Measurements from ENCODE around the gene MTFR1L.

- TF ChIP-seq MAX (IDR thresholded peaks at IDR 0.05): no peak
- TF ChIP-seq TEAD4 (IDR thresholded peaks at IDR 0.05): no peak
- no peak for TF ChIP-seq REST (IDR thresholded peaks at IDR 0.05; ENCODE audit: low read depth)
- no peak for TF ChIP-seq EP300 (IDR thresholded peaks at IDR 0.05; ENCODE audit: borderline replicate concordance)
- TF ChIP-seq TAF1 (IDR thresholded peaks at IDR 0.05; ENCODE audit: low read depth): no peak
- no peak for TF ChIP-seq ZBTB7A (IDR thresholded peaks at IDR 0.05; ENCODE audit: low read depth)
Observed at GRCh38 chr1:25802915-25803314, 16.8 kb upstream of the MTFR1L start.
